Heart left ventricle (tissue), 13 donors: Measurements from ENCODE around the gene NBAS.

Experiments
- CTCF ChIP-seq, 12 donors: fragments of 200-600 bp; sonication (generic) in 4 of 12; IDR thresholded peaks; one replicate each; pipeline versions ENCODE4 v1.5.0 to v1.8.0; 2018 to 2022; ENCODE audit warnings: antibody characterized with exemption in 12 of 12, mild to moderate bottlenecking in 5 of 12
- POLR2A ChIP-seq, 2 donors: fragments of 450-650 bp; IDR thresholded peaks; one replicate each; pipeline ENCODE4 v1.6.1; 2017; ENCODE audit warnings: antibody characterized with exemption in 2 of 2, mild to moderate bottlenecking in 2 of 2, moderate library complexity in 2 of 2
- donor health status: ischemic (EF 13 %, LVEDD 7.1; RV severe dilation, severe dysfunction).
- donor health status: DM: no; HTN: yes; CAD: no.
- donor health status: DM: no; HTN: no; CAD: no.
- donor health status: ischemic (EF 25% LVEDD 6.9; RV normal size, moderate dysfunction).
- donor health status: ischemic (EF 25% LVEDD 5.7; RV mildly dilated, moderate dysfunction).
- donor health status: ischemic (EF 35%, LVEDD 5.7; RV mildly dilated, moderate dysfunction).
- donor health status: nonischemic (EF 11% LVEDD 7.7; RV severe dilation, severe dysfunction).
- donor health status: DM: yes; HTN: yes; CAD: no.
- donor health status: PGD.
- donor health status: ischemic (EF 29% LVEDD 5.4; RV normal size, mild dysfunction).
- donor health status: nonischemic (EF 23%, LVEDD 6.1; RV moderate dilation, normal function).

GRCh38 chr2:15354596-15355366 is 206.4 kb downstream of the NBAS start:
- TF ChIP-seq CTCF (IDR thresholded peaks at IDR 0.05), result no peak
- TF ChIP-seq POLR2A (IDR thresholded peaks at IDR 0.05), result no peak
